ENCODE data around the gene CFTR.

The CFTR gene

DNA sequence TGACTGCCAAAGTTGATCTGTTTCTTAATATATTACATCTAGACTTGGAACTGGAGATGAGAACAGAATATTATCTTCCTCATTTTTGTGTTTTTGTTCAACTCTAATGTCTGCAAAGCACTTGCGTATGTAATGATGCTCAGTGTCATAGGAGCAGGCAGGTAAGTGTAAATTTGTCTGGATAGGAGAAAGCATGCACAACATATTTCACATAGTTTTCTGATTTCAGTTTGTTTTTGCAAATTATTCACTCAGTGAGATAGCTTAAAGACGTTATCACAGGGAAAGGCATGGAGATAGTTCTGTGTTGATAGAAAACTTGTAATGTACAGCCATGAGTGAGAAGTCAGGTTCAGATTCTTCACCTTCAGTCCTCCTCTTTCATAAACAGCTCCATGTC is 84.8 kb downstream of the CFTR start:
- intact Hi-C loops (cut with DNase I; ENCODE audit: low total_unique reads) = no loop called here
- H3K4me3 ChIP-seq = no peak overlapping the region
- no peaks in the 10 kb centered on the region for H3K27me3 ChIP-seq
- no peaks in the 10 kb centered on the region for H3K9me3 ChIP-seq
- no peak overlapping the region for H3K27ac ChIP-seq
- no peaks in the 10 kb centered on the region for H3K4me1 ChIP-seq
- TF ChIP-seq, protein P1, sequence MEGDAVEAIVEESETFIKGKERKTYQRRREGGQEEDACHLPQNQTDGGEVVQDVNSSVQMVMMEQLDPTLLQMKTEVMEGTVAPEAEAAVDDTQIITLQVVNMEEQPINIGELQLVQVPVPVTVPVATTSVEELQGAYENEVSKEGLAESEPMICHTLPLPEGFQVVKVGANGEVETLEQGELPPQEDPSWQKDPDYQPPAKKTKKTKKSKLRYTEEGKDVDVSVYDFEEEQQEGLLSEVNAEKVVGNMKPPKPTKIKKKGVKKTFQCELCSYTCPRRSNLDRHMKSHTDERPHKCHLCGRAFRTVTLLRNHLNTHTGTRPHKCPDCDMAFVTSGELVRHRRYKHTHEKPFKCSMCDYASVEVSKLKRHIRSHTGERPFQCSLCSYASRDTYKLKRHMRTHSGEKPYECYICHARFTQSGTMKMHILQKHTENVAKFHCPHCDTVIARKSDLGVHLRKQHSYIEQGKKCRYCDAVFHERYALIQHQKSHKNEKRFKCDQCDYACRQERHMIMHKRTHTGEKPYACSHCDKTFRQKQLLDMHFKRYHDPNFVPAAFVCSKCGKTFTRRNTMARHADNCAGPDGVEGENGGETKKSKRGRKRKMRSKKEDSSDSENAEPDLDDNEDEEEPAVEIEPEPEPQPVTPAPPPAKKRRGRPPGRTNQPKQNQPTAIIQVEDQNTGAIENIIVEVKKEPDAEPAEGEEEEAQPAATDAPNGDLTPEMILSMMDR (IDR thresholded peaks at IDR 0.05) = no peak
- no peaks in the 10 kb centered on the region for H3K36me3 ChIP-seq
- no peak for DNase-seq

DNA sequence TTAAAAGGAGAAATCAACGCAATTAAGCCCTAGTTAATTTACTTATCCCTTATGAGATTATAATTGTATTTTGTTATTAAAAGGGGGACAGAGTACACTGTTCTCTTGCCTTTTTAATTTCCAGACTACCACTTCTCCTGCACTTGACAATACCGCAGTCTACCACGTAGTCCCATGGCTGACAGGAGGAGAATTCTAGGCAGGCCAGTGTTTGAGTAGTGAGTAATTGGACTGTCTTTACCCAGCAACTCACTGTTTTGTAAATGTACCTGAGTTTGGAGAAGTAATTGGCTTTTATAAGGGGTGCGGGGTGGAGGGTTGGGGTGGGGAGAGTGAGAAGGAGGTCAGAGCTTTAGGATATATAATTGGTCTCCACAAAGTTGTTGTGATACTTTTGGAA is 85.4 kb downstream of the CFTR start:
- no peak overlapping the region for H3K4me3 ChIP-seq
- DNase-seq = no peak
- intact Hi-C loops (cut with DNase I; ENCODE audit: low total_unique reads) = no loop called here
- H3K27me3 ChIP-seq = no peaks in the 10 kb centered on the region
- TF ChIP-seq, protein P1 (IDR thresholded peaks at IDR 0.05) = no peak
- no peak overlapping the region for H3K27ac ChIP-seq
- H3K4me1 ChIP-seq = no peaks in the 10 kb centered on the region
- H3K36me3 ChIP-seq = no peaks in the 10 kb centered on the region
- no peaks in the 10 kb centered on the region for H3K9me3 ChIP-seq

DNA sequence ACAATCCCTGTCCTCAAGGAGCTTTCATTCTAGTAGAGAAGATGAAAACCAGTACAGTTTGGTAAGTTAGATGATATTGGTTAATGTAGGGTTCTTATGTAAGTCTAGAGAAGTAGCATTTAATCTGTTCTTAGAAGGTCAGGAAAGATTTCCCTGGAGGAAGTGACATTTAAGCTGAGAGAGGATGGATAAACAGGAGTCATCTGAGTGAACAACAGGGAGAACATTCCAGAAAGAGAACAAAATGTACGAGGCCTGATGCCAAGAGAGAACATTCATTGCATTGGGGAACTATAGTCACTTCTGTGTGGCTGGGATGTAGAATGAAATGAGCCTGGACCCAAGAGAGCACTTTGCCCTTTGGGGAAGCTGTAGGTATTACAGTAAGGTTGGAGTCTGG is 88.0 kb downstream of the CFTR start:
- DNase-seq = no peak
- Histone ChIP-seq H3K27me3 (no peaks in the 10 kb centered on the region), H3K4me1 (no peaks in the 10 kb centered on the region), H3K27ac (no peak overlapping the region), H3K9me3 (no peaks in the 10 kb centered on the region), H3K4me3 (no peak overlapping the region), H3K36me3 (no peaks in the 10 kb centered on the region)
- intact Hi-C loops (cut with DNase I; ENCODE audit: low total_unique reads) = no loop called here
- TF ChIP-seq, protein P1 (IDR thresholded peaks at IDR 0.05) = no peak

DNA sequence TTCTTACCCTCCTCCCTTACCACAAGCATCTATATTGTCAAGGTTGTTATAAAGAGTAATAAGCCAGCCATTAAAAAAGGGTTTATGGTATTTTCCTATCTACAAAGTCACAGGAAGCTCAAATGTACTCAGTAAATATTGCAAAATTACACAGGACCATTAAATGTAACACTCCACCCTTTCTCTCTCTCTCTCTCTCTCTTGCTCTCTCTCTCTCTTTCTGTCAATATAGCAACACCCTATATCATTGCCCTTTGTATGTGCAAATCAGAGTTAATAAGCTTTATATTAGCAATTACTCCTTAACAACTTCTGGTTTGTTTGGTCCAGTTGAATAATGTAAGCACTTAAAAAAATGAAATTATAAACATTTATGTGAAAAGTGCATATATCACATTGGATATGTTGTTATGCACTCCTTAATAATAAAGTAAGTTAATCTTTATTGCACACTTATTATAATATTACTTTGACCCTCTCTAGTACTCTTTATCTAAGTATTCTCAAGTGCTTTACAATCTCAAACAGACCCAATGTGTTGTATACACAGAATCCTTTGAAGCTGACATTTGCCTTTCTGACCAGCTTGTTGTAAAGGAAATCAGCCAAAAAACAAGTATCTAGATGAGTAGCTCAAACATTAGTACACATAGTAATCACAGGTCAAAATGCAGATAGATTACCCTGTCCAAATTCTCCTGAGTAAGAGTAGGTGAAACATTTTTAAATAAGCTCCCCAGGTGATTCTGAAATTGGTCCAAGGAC is 93.2 kb downstream of the CFTR start:
- Histone ChIP-seq H3K36me3 (no peaks in the 10 kb centered on the region), H3K9me3 (no peaks in the 10 kb centered on the region), H3K27me3 (no peaks in the 10 kb centered on the region), H3K4me1 (no peaks in the 10 kb centered on the region), H3K27ac (no peak overlapping the region), H3K4me3 (no peak overlapping the region)
- intact Hi-C loops (cut with DNase I; ENCODE audit: low total_unique reads) = no loop called here
- no peak for DNase-seq
- TF ChIP-seq, protein P1 (IDR thresholded peaks at IDR 0.05) = no peak

DNA sequence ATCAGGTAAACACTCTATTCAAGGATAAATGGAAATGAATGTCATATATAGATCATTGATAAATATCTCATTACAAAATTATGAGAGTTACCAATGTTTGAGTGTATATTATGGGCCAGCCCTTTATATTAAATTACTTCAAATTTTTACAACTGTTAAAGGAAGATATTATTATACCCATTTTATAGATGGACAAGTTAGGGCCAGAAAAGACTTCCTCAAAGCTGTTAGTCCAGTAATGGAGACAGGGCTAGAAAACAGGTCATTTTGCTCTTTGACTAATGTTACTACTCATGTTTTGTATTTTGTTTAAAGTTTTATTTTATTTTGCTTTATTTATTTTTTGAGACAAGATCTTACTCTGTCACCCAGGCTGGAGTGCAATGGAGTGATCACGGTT is 101.6 kb downstream of the CFTR start:
- no peak for DNase-seq
- Histone ChIP-seq H3K4me1 (peaks cover 0 to 15% (median 1%) of the 10 kb centered on the region in 4 donors), H3K27ac (no peak overlapping the region), H3K9me3 (no peaks in the 10 kb centered on the region), H3K36me3 (no peaks in the 10 kb centered on the region), H3K27me3 (no peaks in the 10 kb centered on the region), H3K4me3 (no peak overlapping the region)
- intact Hi-C loops (cut with DNase I; ENCODE audit: low total_unique reads) = no loop called here
- TF ChIP-seq, protein P1 (IDR thresholded peaks at IDR 0.05) = no peak
